ENCODE measurements around the gene KLHL22.

The KLHL22 gene

DNA sequence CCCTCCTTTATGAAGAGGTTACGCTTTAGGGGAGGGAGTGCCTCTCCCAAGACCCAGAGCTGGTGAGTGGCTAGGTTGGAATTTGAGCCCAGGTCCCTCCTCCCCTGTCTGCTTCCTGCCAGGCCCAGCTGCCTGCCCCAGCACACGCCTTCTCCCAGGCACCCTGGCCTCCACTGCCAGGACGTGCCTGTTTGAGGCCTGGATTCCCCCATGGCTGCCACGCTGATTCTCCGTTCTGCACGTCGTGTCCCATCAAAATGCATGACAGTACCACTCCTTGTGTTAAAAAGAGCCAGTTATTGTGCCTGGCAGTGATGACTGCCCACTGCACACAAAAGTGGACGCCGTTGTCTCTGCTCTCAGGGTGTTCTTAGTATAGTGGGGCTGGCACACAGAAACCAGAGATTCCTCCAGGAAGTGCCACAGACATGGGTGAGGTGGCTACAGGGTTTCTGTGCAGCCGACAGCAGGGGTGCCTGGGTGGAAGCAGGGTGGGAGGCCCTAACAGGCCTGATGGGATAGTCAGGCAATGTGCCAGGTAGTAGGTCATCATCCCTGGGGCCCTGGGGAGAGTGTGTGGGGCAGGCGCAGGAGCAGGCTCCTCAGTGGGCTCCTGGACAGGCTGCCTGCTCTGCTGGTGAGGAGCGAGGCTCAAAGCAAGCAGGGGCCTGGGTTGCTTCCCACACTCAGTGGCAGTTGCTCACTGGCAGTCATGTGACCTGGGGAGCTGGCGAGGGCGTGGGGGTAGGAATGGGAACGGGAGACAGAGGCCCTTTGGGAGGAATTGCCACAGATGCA, 36.0 kb upstream of the KLHL22 start:
- H3F3A ChIP-seq (ENCODE audit: control insufficient read depth, insufficient read depth), result no peaks in the 10 kb centered on the region
- peaks cover 9% of the 10 kb centered on the region; the same call in 1 of the 2 replicates for H4K20me1 ChIP-seq (ENCODE audit: control insufficient read depth, insufficient read depth, low read depth, low read length)
- H3K9me2 ChIP-seq (replicated peaks; ENCODE audit: control insufficient read depth, low read length), result no peaks in the 10 kb centered on the region
- H3K9me3 ChIP-seq (ENCODE audit: control insufficient read depth, insufficient read depth, low read length), result no peaks in the 10 kb centered on the region
- no peak overlapping the region for H3K4me3 ChIP-seq (ENCODE audit: low read length)
- H3K27me3 ChIP-seq (ENCODE audit: control insufficient read depth, low read length), result no peaks in the 10 kb centered on the region
- H3K36me3 ChIP-seq (ENCODE audit: control insufficient read depth, low read length), result peaks cover 55% of the 10 kb centered on the region
- H3K4me2 ChIP-seq (ENCODE audit: low read length), result no peak overlapping the region
- no peak overlapping the region for H3K27ac ChIP-seq (ENCODE audit: low read depth, low read length)
- H3K4me1 ChIP-seq (ENCODE audit: control insufficient read depth, low read length), result no peaks in the 10 kb centered on the region
- H3K79me2 ChIP-seq (ENCODE audit: control insufficient read depth, low read length), result peaks cover 94% of the 10 kb centered on the region
- TF ChIP-seq EZH2phosphoT487 (IDR thresholded peaks at IDR 0.05; ENCODE audit: borderline replicate concordance, low read length), result no peak
- TF ChIP-seq, protein P1, sequence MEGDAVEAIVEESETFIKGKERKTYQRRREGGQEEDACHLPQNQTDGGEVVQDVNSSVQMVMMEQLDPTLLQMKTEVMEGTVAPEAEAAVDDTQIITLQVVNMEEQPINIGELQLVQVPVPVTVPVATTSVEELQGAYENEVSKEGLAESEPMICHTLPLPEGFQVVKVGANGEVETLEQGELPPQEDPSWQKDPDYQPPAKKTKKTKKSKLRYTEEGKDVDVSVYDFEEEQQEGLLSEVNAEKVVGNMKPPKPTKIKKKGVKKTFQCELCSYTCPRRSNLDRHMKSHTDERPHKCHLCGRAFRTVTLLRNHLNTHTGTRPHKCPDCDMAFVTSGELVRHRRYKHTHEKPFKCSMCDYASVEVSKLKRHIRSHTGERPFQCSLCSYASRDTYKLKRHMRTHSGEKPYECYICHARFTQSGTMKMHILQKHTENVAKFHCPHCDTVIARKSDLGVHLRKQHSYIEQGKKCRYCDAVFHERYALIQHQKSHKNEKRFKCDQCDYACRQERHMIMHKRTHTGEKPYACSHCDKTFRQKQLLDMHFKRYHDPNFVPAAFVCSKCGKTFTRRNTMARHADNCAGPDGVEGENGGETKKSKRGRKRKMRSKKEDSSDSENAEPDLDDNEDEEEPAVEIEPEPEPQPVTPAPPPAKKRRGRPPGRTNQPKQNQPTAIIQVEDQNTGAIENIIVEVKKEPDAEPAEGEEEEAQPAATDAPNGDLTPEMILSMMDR (IDR thresholded peaks at IDR 0.05; ENCODE audit: low read depth, low read length, poor library complexity, severe bottlenecking), result no peak

DNA sequence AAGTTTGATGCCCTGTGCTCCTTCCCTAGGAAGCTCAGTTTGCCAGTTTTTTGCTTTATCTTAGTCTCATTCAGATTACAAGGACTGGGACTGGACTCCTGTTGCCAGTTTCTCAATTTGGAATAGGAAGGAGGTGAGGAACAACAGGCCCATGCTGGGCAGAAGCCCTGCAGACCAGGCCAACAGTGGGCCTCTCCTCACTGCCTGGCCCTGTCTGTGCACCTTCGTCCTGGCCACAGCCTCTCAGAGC, 35.5 kb upstream of the KLHL22 start:
- H3K27ac ChIP-seq (ENCODE audit: low read depth, low read length), result no peak overlapping the region
- no peak overlapping the region for H3K4me2 ChIP-seq (ENCODE audit: low read length)
- peaks cover 57% of the 10 kb centered on the region for H3K36me3 ChIP-seq (ENCODE audit: control insufficient read depth, low read length)
- H3K79me2 ChIP-seq (ENCODE audit: control insufficient read depth, low read length), result peaks cover 96% of the 10 kb centered on the region
- H3K9me3 ChIP-seq (ENCODE audit: control insufficient read depth, insufficient read depth, low read length), result no peaks in the 10 kb centered on the region
- TF ChIP-seq, protein P1 (IDR thresholded peaks at IDR 0.05; ENCODE audit: low read depth, low read length, poor library complexity, severe bottlenecking), result no peak
- TF ChIP-seq EZH2phosphoT487 (IDR thresholded peaks at IDR 0.05; ENCODE audit: borderline replicate concordance, low read length), result no peak
- H3K4me3 ChIP-seq (ENCODE audit: low read length), result no peak overlapping the region
- H3K9me2 ChIP-seq (replicated peaks; ENCODE audit: control insufficient read depth, low read length), result no peaks in the 10 kb centered on the region
- no peaks in the 10 kb centered on the region for H3K4me1 ChIP-seq (ENCODE audit: control insufficient read depth, low read length)
- no peaks in the 10 kb centered on the region for H3K27me3 ChIP-seq (ENCODE audit: control insufficient read depth, low read length)
- H4K20me1 ChIP-seq (ENCODE audit: control insufficient read depth, insufficient read depth, low read depth, low read length), result peaks cover 9% of the 10 kb centered on the region; the same call in 1 of the 2 replicates
- H3F3A ChIP-seq (ENCODE audit: control insufficient read depth, insufficient read depth), result no peaks in the 10 kb centered on the region

DNA sequence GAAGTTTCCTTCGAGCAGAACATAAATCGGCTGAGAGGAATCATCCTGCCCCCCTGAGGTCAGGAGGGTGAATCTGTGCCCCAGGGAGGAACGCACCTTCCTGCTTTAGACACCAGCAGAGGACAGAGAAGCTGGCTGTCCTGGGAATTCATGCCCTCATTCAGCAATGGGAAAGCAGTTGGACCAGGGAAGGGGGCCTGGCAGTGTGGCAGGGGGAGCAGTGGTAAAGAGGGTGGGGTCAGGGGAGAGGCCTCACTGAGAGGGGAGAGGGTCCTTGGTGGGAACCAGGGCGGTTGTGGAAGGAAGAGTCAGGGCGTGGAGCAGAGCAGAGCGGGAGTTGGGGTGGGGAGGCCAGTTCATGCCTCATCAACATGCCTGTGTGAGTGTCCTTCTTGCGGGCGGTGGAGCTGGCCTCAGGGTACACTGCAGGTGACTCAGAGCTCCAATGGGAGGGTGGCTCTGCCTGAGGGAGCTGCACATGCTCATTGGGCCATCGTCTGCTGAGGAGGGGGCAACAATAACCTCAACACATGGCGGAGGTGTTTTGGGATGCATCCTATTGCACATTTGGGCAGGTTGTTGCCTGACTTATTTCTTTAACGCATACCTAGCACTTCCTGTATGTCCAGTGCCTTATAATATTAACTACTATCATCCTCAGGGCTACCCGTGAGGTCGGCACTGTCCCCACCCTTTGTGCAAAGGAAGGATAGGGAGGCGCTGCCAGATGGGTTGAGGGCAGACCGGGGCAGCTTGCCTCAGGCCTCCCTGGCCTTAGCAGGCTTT, 35.0 kb upstream of the KLHL22 start:
- H3K4me3 ChIP-seq (ENCODE audit: low read length), result no peak overlapping the region
- H3F3A ChIP-seq (ENCODE audit: control insufficient read depth, insufficient read depth), result no peaks in the 10 kb centered on the region
- H3K9me2 ChIP-seq (replicated peaks; ENCODE audit: control insufficient read depth, low read length), result no peaks in the 10 kb centered on the region

More for the DNA sequence above, 35.0 kb upstream of the KLHL22 start:
- Histone ChIP-seq H3K4me2 (ENCODE audit: low read length) (no peak overlapping the region), H4K20me1 (ENCODE audit: control insufficient read depth, insufficient read depth, low read depth, low read length) (peaks cover 9% of the 10 kb centered on the region; the same call in 1 of the 2 replicates), H3K27ac (ENCODE audit: low read depth, low read length) (no peak overlapping the region), H3K36me3 (ENCODE audit: control insufficient read depth, low read length) (peaks cover 57% of the 10 kb centered on the region), H3K27me3 (ENCODE audit: control insufficient read depth, low read length) (no peaks in the 10 kb centered on the region), H3K79me2 (ENCODE audit: control insufficient read depth, low read length) (peaks cover 98% of the 10 kb centered on the region), H3K9me3 (ENCODE audit: control insufficient read depth, insufficient read depth, low read length) (no peaks in the 10 kb centered on the region), H3K4me1 (ENCODE audit: control insufficient read depth, low read length) (no peaks in the 10 kb centered on the region)
- TF ChIP-seq EZH2phosphoT487 (IDR thresholded peaks at IDR 0.05; ENCODE audit: borderline replicate concordance, low read length), result no peak
- TF ChIP-seq, protein P1 (IDR thresholded peaks at IDR 0.05; ENCODE audit: low read depth, low read length, poor library complexity, severe bottlenecking), result no peak

All from DOHH2 (cell line).